T-helper 2 cell (primary cell): ENCODE results near the gene ANKRD44.

Experiments
- DNase-seq, 5 experiments: peaks; one replicate each; pipeline versions ENCODE4 v3.0.0 to v3.0.0-alpha.2; 2012 to 2022

Gene ANKRD44

GRCh38 chr2:197138506-197138905, 172.1 kb downstream of the ANKRD44 start:
- DNase-seq, result peak in 1 of 5 experiments; percentile 38

- peak in 1 of 5 experiments; percentile 51 for DNase-seq
Measured at GRCh38 chr2:197137826-197138477, 172.6 kb downstream of the ANKRD44 start.

- no peak for DNase-seq
Measured at GRCh38 chr2:197137231-197137630, 173.3 kb downstream of the ANKRD44 start.

- DNase-seq, result peak in 1 of 5 experiments; percentile 36
Measured at GRCh38 chr2:197136452-197136851, 174.1 kb downstream of the ANKRD44 start.

- DNase-seq, result no peak
Measured at GRCh38 chr2:197135806-197136205, 174.8 kb downstream of the ANKRD44 start.

- DNase-seq, result no peak
Measured at GRCh38 chr2:197134206-197134605, 176.4 kb downstream of the ANKRD44 start.

GRCh38 chr2:197131558-197131855, 179.1 kb downstream of the ANKRD44 start:
- no peak for DNase-seq

GRCh38 chr2:197130318-197130717, 180.3 kb downstream of the ANKRD44 start:
- peak in 2 of 5 experiments; percentile 16 to 79 for DNase-seq

GRCh38 chr2:197128897-197129296, 181.7 kb downstream of the ANKRD44 start:
- DNase-seq, result no peak

- peak in 1 of 5 experiments; percentile 87 for DNase-seq
Measured at GRCh38 chr2:197128126-197128525, 182.5 kb downstream of the ANKRD44 start.

GRCh38 chr2:197126630-197127352, 183.8 kb downstream of the ANKRD44 start:
- DNase-seq, result no peak

GRCh38 chr2:197124639-197125390, 185.8 kb downstream of the ANKRD44 start:
- DNase-seq, result no peak

GRCh38 chr2:197122821-197123220, 187.8 kb downstream of the ANKRD44 start:
- DNase-seq, result no peak

GRCh38 chr2:197121756-197122385, 188.7 kb downstream of the ANKRD44 start:
- peak in 1 of 5 experiments; percentile 38 for DNase-seq

GRCh38 chr2:197121255-197121654, 189.3 kb downstream of the ANKRD44 start:
- DNase-seq, result peak in 2 of 5 experiments; percentile 10 to 69

- DNase-seq, result no peak
Measured at GRCh38 chr2:197116306-197116879, 194.2 kb downstream of the ANKRD44 start.

- no peak for DNase-seq
Measured at GRCh38 chr2:197115325-197115724, 195.3 kb downstream of the ANKRD44 start.

GRCh38 chr2:197113275-197113711, 197.3 kb downstream of the ANKRD44 start:
- peak in 2 of 5 experiments; percentile 17 to 50 for DNase-seq

GRCh38 chr2:197109326-197109725, 201.3 kb downstream of the ANKRD44 start:
- DNase-seq, result no peak

GRCh38 chr2:197108758-197109157, 201.8 kb downstream of the ANKRD44 start:
- DNase-seq, result no peak

- no peak for DNase-seq
Measured at GRCh38 chr2:197107291-197108269, 203.0 kb downstream of the ANKRD44 start.
